B cell (primary cell): ENCODE data around the gene FAM177A1.

ENCODE experiments used
- EZH2 ChIP-seq: IDR thresholded peaks from 2 replicates; pipeline ENCODE4 v1.6.1; 2012; ENCODE audit warnings: borderline replicate concordance, low read depth, mild to moderate bottlenecking, moderate library complexity, low read length; ENCODE audit not compliant: insufficient read depth, poor library complexity, severe bottlenecking
- TF ChIP-seq, protein P1 (sequence below): fragments of 200-600 bp; IDR thresholded peaks from one replicate; pipeline ENCODE4 v1.8.0; 2022; ENCODE audit warnings: antibody characterized with exemption, mild to moderate bottlenecking

DNA sequence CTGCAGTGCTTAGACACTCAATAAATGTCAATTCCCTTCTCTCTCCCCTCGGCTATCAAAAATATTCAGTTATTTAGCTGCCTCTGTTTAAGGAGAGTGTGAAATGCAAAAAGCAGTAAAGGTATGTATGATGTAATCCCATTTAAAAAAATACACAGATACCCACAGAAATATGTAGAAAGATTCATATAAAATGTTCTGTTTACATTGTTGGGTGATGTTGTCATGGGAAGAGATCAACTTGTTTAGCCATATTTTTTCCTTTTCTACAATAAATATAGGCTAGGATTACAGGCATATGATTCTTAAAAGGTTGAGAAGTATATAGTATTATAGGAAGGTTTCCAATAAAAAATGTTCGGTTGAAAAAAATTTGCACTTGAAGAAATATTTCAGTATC, 68.0 kb downstream of the FAM177A1 start:
- TF ChIP-seq, protein P1, sequence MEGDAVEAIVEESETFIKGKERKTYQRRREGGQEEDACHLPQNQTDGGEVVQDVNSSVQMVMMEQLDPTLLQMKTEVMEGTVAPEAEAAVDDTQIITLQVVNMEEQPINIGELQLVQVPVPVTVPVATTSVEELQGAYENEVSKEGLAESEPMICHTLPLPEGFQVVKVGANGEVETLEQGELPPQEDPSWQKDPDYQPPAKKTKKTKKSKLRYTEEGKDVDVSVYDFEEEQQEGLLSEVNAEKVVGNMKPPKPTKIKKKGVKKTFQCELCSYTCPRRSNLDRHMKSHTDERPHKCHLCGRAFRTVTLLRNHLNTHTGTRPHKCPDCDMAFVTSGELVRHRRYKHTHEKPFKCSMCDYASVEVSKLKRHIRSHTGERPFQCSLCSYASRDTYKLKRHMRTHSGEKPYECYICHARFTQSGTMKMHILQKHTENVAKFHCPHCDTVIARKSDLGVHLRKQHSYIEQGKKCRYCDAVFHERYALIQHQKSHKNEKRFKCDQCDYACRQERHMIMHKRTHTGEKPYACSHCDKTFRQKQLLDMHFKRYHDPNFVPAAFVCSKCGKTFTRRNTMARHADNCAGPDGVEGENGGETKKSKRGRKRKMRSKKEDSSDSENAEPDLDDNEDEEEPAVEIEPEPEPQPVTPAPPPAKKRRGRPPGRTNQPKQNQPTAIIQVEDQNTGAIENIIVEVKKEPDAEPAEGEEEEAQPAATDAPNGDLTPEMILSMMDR, result no peak
- TF ChIP-seq EZH2, result no peak
